Activated CD4-positive, alpha-beta T cell treated with anti-CD3 and anti-CD28 coated beads for 4 hours (primary cell): ENCODE data around the gene DBI.

ENCODE experiments used
- DNase-seq, 2 donors: peaks; one replicate each; pipeline ENCODE4 v3.0.0-alpha.2; 2020

Gene DBI

DNA sequence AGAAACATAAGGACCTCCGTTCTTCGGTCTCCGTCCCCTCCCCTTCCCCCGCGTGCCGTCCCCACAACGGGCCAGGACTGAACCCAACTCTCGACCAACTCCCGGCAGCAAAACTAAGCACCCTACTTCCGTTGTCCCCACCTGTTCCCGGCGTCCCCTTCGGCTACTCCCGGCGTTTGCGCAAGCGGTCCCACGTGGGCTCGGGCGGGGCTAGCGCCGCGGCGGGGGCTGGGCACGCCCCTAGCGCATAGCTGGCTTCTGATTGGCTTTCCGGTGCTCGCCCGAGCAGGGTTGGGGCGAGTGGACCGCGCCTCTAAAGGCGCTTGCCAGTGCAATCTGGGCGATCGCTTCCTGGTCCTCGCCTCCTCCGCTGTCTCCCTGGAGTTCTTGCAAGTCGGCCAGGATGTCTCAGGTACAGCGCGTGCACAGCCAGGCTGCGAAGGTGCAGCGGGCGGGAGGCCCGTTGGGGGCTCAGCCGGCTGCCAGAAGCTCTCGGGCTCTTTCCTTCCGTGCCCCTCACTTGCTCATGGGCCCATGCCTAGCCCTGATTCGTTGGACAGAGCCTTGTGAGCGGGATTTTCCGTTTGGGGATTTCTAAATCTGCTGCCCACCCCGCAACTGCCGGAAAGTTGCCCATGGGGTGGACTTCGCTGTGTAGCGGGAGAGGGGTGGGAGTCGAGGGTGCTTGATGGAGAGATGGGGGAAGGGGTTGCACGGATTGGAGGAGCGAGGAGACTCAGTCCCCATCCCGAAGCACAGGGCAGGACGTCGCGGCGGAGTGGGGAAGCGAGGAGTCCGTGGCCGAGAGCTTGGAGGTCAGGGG, at the start of gene DBI, which contains the start of gene C2orf76:
TSS of gene DBI (plus strand) at position 329 of the 823 bp plus-strand sequence. CDS start at position 404, 75 bp downstream.
TSS of gene C2orf76 (minus strand) at position 186 of the 823 bp plus-strand sequence. CDS start 26,875 bp downstream, outside the sequence.
- DNase-seq = peak; percentile 88

- DNase-seq = no peak
Observed at GRCh38 chr2:119317554-119317953, 49.2 kb upstream of the DBI start.

- DNase-seq = no peak
Observed at GRCh38 chr2:119319593-119319992, 47.2 kb upstream of the DBI start.

- DNase-seq = no peak
Observed at GRCh38 chr2:119323459-119323858, 43.3 kb upstream of the DBI start.

- DNase-seq = no peak
Observed at GRCh38 chr2:119324685-119325270, 42.0 kb upstream of the DBI start.

DNA sequence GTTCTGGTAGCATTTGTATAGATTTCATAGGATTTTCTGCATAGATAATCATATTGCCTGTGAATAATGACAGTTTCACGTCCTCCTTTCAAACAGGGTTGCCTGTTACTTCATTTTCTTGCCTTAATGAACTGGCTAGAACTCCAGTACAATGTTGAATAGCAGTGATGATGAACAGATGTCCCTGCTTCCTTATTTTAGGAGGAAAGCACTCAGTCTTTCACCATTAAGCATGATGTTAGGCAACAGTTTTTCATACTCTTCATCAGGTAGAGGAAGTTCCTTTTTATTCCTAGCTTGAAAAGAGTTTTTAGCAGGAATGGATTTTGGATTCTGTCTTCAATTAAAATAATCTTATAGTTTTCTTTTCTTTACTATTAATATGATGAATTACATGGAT, 39.8 kb upstream of the DBI start:
- DNase-seq = no peak

- no peak for DNase-seq
Observed at GRCh38 chr2:119327431-119327830, 39.3 kb upstream of the DBI start.

DNA sequence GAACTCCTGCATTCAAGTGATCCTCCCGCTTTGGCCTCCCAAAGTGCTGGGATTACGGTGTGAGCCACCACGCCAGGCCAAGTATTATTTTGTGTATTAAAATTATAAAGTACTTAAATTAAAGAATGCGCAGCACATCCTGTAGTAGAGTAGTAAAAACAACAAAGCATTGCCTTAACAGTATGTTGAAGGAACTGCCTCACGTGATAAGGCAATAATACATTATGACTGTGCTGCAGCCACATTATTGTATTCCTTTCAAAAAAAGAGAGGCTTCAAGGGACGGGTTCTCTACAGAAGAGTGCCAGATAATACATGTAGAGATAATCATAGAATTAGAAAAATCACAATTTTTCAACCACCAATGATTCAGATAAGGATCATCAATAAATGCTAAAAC, 33.8 kb upstream of the DBI start:
- DNase-seq = no peak

DNA sequence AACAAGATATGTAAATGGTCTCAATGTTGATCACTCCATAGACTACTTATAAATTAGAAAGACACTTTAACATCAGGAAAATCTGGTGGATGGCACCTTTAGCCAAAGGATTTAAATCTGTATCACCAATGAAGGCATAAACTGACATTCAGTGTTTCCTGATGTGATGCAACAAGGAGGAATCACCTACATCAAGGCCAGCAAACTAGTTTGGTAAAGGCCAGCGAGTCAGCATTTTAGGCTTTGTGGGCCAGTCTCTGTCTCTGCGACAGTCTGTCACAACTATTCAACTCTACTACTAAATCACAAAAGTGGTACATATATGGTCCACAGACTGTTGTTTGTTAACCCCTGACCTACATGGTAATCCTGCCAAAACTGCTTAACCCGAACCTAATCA, 33.4 kb upstream of the DBI start:
- DNase-seq = no peak

DNA sequence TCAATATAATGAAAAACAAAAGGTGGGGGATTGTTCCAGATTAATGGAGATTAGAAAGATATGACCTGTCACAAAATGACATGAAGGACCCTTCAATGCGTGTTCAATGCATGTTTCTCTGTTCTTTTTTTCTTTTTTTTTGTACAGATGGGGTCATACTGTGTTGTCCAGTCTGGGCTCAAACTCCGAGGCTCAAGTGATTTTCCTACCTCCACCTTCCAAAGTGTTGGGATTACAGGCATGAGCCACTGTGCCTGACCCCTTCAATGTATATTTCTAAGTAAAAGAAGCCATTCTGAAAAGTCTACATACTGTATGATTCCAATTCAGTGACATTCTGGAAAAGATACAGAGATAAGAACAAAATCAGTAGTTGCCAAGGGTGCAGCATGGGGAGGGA, 32.9 kb upstream of the DBI start:
- no peak for DNase-seq

DNA sequence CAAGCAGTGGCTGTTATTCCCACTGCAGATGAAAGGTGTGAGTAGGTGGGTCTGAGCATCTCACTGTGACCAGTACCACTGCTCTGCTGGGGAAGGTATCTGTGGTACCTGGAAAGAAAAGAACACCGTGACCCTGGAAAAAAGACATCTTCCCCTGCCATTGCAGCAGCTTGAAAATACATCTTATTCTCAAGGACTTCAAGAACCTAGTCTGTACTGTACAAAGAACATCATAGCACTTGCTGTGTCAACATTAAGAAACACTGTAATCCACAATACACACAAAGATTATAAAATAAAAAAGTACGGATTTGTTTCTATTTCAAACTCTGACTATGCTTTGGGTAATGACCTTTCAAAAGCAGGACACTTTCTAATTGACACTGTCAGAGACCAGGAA, 29.0 kb upstream of the DBI start:
- DNase-seq = no peak

DNA sequence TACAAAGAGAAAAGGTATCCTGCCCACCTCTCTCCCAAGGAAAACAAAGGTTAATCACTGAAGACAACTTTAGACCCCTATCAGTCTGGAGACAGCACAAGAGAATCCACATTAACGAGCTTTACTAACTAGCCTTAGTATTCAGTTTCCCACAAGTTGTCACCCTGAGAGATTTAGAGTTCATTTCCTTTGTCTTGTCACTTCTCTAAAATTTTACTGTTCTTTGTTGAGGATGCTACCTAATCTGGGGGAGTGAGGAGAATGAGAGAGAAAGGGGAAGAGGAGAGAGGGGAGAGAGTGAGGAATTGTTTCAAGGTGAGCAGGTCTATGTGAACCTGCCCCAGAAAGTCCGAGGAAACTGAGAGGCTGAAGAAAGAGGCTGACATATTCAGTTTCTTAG, 28.5 kb upstream of the DBI start:
- DNase-seq = no peak

DNA sequence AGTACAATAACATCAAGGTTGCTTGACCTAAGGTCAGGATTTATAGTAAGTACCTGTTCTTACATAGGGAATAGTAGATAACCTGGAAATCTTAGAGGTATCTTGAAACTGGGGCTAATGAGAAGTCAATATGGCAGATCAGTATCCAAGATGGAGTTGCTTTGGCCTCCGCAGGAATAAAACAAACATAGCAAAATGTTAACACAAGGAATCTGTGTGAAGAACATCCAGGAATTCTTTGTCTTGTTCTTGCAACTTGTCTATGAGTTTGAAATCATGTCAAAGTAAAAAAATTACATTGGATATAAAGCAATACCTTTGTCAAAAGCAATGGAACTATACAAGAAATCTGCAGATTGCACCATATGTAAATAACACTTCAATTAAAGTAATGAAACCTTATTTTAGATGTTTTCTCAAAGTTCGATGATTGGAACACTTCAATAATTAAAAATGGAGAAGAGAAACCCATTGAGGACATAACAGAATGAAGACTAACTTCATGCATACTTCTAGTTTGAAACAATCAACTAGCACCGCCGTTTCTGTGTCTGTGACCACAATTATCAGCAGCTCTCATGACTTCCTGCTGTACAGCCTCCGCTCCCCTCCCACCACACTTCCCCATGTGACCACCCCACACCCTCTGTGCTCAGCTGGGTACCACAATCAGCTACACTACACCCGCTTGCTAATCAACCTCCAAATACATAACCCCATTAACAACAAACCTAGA, 27.8 kb upstream of the DBI start:
- peak; percentile 4 to 9 for DNase-seq

GRCh38 chr2:119339562-119339923, 27.2 kb upstream of the DBI start:
- no peak for DNase-seq

DNA sequence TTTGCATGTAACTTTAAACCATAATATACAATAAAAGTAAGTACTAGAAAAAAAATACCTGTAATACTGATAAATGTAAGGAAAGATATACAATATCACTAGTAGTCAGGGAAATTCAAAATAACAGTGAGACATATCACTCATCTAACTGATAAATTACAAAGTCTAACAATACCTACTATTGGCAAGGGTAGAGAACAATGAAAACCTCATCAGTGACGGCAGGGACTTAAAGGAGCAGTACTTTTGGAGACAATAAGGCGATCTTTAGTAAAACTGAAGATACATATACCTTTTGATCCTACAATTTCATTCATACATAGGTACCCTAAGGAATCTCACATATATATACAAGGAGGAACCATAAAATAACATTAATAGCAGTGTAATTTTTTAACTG, 25.1 kb upstream of the DBI start:
- DNase-seq = no peak

GRCh38 chr2:119349289-119349688, 17.5 kb upstream of the DBI start:
- DNase-seq = no peak

GRCh38 chr2:119350311-119350998, 16.3 kb upstream of the DBI start:
- DNase-seq = no peak

- no peak for DNase-seq
Observed at GRCh38 chr2:119352357-119352756, 14.4 kb upstream of the DBI start.

- DNase-seq = no peak
Observed at GRCh38 chr2:119354860-119355259, 11.9 kb upstream of the DBI start.

- no peak for DNase-seq
Observed at GRCh38 chr2:119359774-119360173, 7.0 kb upstream of the DBI start.

DNA sequence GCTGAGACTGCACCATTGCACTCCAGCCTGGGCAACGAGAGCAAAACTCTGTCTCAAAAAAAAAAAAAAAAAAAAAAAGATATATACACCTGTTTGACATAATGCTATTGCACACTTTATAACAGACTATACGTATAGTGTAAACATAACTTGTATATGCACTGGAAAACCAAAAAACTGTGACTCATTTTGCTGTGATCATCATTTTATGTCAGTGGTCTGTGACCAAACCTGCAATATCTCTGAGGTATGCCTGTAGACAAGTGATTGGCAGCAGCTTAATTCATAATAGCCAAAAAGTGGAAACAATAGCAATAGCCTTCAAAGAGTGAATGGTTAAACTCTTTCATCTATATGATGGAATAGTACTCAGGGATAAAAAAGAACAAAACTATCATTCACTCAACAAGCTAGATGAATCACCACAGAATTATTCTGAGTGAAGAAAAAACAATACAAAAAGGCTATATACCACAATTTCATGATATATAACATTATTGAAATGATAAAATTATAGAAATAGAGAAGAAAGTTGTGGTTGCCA, 6.3 kb upstream of the DBI start:
- no peak for DNase-seq

- DNase-seq = no peak
Observed at GRCh38 chr2:119364798-119365197, 2.0 kb upstream of the DBI start.

- no peak for DNase-seq
Observed at GRCh38 chr2:119365436-119365835, 1.3 kb upstream of the DBI start.
